DMS153 (cell line): Measurements from ENCODE around the gene SYCE1.

Experiments used
- DNase-seq: peaks from one replicate; lab custom pipeline; 2025; lab: John Stamatoyannopoulos, UW

SYCE1 gene

DNA sequence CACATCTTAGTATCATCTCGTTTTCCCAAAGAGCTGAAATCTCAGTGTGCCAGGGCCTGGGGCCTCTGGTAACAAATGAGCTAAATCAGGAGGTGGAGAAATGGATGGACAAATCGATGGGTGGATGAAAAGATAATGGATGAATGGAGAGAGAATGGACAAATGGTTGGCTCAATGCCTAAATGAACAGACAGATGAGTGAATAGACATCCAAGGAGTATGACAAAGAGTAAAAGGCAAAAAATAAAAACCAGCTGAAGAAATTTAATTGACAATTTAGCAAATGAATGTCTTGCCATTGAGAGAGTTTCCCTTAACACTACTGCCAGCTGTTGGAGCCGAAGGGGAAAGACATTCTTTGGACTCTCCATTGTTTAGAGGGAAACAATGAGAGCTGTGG lies 8.0 kb downstream of the SYCE1 start:
- no peak for DNase-seq

DNA sequence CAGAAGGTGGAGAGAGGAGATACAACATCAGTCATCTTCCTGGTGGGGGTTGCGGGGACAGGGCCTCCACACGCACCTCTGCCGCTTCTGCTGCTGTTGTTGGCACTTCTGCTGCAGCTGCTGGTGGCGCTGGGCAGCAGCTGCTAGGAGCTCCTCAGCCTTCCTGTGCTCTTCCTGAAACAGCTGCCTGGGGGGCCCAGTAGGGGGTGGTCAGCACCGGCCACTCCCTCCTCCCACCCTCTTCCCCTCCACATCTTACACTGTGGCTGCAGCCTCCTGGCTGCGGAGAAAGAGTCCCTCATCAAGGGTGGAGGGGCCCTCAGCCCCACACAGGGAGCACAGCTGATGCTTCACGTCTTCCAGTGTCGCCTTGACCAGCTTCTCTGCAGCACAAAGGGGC lies 9.9 kb downstream of the SYCE1 start:
- DNase-seq, result no peak

DNA sequence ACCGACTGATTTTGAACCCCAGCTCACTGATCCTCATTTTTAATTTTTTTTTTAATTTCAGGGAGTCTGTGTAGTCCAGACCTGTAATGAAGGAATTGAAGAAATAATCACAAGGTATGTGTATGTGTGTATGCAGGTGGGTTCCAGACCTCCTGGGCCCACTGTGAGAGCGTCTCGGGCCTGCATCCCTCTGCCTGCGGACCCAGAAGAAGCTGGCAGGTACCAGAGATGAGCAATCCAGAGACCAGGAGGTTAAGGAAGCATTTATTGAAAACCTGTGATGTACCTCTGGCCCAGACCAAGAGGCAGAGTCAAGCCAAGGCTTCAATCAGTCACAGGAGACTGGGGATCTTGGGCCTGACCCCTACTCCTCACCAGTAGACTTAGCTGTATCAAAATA lies 10.8 kb downstream of the SYCE1 start:
- DNase-seq, result no peak

- DNase-seq, result no peak
Observed at GRCh38 chr10:133544506-133544905, 20.9 kb downstream of the SYCE1 start.

DNA sequence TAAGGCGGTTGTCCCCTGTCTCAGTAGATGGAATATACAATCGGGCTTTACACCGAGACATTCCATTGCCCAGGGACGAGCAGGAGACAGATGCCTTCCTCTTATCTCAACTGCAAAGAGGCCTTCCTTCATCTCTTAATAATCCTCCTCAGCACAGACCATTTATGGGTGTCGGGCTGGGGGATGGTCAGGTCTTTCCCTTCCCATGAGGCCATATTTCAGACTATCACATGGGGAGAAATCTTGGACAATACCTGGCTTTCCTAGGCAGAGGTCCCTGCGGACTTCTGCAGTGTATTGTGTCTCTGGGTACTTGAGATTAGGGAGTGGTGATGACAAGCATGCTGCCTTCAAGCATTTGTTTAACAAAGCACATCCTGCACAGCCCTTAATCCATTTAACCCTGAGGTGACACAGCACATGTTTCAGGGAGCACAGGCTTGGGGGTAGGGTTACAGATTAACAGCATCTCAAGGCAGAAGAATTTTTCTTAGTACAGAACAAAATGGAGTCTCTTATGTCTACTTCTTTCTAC lies 23.9 kb downstream of the SYCE1 start:
- DNase-seq, result peak; percentile 10

GRCh38 chr10:133537546-133538545 lies 27.5 kb downstream of the SYCE1 start:
- DNase-seq, result no peak

GRCh38 chr10:133536198-133536597 lies 29.2 kb downstream of the SYCE1 start:
- no peak for DNase-seq

GRCh38 chr10:133534417-133534816 lies 31.0 kb downstream of the SYCE1 start:
- no peak for DNase-seq

GRCh38 chr10:133532871-133533270 lies 32.5 kb downstream of the SYCE1 start:
- no peak for DNase-seq

- no peak for DNase-seq
Observed at GRCh38 chr10:133530506-133530905, 34.9 kb downstream of the SYCE1 start.

- no peak for DNase-seq
Observed at GRCh38 chr10:133529576-133529946, 35.8 kb downstream of the SYCE1 start.

GRCh38 chr10:133528845-133529575 lies 36.4 kb downstream of the SYCE1 start:
- DNase-seq, result peak; percentile 37

- peak; percentile 24 for DNase-seq
Observed at GRCh38 chr10:133528296-133528844, 37.0 kb downstream of the SYCE1 start.

DNA sequence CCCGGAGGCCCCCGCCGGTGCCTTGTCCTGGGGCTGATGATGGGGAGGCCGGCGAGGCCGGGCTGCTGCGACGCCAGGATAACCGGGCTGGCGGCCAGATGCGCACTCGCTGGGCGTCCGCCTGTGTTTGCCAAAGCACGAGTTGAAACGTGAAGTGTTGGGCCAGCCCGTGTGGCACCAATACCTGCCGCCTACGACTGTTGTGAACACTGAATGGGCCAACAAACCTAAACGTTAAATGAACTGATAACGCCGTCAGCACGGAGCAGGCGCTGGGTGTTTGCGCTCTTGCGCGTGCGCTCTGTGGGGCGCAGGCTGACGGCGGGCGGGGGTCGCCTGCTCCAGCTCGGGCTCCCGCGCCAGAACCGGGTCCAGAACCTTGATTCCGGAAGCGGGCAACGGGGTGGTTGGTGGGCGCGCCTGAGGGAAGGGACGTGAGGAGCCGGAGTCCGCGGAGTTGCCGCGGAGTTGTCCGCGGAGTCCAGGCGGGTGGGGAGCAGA lies 37.6 kb downstream of the SYCE1 start:
- DNase-seq, result peak; percentile 69

DNA sequence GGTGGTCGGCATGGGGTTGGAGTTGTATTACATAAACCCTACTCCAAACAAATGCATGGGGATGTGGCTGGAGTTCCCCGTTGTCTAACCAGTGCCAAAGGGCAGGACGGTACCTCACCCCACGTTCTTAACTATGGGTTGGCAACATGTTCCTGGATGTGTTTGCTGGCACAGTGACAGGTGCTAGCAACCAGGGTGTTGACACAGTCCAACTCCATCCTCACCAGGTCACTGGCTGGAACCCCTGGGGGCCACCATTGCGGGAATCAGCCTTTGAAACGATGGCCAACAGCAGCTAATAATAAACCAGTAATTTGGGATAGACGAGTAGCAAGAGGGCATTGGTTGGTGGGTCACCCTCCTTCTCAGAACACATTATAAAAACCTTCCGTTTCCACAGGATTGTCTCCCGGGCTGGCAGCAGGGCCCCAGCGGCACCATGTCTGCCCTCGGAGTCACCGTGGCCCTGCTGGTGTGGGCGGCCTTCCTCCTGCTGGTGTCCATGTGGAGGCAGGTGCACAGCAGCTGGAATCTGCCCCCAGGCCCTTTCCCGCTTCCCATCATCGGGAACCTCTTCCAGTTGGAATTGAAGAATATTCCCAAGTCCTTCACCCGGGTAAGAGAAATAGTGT lies 38.3 kb downstream of the SYCE1 start, which contains the start of gene CYP2E1:
TSS of gene CYP2E1 (plus strand) at position 407 of the 632 bp plus-strand sequence. CDS start at position 440, 33 bp downstream.
- DNase-seq, result peak; percentile 23

DNA sequence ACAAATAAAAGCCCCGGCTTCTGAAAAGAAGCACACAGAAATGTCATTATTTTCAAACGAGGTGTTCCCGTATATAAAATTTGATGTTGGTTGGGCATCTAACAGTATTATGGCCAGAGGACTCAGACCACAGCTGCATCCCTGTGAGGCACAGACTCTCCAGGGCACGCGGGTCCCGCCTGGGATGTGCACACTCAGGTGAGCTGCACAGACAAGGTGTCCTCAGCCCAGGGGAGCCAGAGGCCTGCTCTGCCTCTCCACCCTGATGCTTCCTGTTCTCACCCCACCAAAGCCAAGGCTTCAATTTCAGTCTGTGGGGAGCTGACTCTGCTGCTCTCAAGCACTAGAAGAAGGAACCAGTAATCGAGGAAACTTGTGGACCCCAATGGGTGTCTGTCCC lies 39.9 kb downstream of the SYCE1 start:
- DNase-seq, result no peak

DNA sequence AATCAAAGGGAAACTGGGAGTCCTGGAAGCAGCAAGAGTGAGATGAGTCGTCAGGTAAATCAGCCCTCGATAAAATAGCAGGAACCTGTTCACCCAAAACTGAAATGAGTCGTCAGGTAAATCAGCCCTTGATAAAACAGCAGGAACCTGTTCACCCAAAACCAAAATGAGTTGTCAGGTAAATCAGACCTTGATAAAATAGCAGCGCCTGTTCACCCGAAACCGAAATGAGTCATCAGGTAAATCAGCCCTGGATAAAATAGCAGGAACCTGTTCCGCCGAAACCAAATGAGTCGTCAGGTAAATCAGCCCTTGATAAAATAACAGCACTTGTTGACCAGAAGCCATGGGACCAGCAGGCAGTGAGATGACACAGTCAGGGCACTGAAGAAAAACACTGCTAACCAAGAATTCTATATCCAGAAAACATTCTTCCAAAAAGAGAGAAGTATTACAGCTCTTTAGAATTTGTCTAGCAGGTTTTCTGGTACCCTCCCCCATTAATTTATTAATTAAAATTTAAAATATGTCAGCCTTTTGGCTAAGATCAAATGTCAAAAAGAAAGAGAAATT lies 41.7 kb downstream of the SYCE1 start:
- DNase-seq, result no peak

DNA sequence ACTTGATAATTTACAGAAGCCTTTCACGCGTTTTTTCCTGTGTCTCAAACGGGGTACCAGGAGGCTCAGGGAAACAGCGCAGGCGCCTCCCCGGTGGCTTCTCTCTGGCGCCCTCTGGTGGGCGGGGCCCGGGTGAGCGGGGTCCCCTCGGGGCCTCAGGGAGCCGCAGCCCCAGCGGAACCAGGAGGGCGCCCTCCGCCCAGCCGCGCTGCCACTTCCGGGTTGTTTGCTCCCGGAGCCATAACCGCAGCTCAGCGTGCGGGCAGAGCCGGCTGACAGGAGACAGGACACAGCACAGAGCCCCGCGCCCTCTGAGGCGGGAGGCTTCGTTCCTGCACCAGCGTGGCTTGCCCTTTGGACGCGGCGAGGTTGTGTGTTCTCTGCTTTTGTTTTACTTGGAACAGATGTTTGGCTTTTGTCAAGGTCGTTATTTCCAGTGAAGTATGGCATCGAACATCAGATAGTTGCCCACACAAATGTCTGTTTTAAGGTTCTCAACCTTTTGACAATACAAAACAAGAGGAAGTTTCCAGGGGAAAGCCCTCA lies 45.1 kb downstream of the SYCE1 start:
- peak; percentile 40 for DNase-seq

DNA sequence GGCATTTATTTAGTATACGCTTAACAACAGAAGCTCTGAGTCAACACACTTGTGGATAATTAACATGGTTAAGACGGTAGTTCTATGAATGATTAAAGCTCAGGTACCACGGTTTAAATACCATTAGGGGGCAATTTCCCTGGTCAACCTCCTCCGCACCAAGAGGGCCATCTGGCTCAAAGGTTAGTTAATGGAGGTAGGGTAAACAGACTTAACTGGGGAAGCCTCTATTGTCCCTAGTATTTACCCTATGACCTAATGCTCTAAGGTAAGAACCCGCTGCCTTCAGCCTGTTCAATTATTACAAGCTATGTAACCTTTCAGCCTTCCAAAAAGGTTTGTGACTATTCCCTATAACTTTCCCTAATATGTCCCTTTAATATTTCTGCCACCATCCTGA lies 46.9 kb downstream of the SYCE1 start:
- peak; percentile 95 for DNase-seq

- no peak for DNase-seq
Observed at GRCh38 chr10:133516057-133516456, 49.3 kb downstream of the SYCE1 start.

- DNase-seq, result no peak
Observed at GRCh38 chr10:133515471-133515870, 49.9 kb downstream of the SYCE1 start.
